AML-193 (cell line): Measurements from ENCODE around the gene SNAPC4.

Experiments
- DNase-seq, 2 experiments: peaks; one replicate each; lab custom pipeline; 2025; lab: John Stamatoyannopoulos, UW

The SNAPC4 gene

DNA sequence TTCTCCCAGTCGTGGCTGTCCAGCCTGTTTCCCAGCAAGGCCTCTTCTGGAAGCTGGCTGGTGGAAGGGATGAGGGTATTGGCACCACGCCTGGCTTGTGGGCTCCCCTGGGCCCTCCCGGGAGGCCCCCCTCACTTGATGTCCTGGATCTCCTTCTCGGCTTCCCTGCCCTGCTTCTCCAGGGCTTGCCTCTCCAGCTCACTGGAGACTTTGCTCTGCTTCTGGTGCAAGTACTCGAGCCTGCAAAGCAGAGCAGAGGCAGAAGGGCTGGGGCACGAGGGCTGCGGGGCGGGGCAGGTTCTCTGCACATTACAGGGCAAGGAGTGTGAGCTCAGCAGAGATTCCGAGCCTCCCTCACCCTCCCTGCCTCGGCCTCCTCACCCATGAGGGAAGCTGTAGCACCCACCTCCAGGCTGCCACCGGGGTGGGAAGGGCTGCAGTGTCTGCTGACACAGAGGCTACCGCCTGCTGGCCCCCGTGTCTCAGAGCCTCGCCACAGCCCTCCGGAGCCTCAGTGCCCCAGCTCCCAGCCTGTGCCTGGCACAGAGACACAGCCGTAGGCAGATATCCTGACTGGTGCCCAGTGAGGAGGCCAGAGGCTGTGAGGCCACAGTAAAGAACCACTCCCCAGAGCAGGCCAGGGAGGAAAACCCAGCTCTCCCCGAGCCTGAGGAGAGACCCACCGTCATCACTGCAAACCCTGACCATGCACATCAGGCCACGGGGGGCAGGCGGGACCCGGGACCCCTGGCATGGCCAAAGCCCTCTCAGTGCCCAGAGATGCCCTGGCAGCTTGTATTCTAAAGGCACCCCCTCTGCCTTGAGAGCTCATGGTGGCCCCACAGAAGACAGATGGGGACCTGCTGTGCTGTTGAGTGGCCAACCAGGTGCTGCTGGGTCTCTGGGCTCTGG is 7.2 kb downstream of the SNAPC4 start:
- DNase-seq = no peak

DNA sequence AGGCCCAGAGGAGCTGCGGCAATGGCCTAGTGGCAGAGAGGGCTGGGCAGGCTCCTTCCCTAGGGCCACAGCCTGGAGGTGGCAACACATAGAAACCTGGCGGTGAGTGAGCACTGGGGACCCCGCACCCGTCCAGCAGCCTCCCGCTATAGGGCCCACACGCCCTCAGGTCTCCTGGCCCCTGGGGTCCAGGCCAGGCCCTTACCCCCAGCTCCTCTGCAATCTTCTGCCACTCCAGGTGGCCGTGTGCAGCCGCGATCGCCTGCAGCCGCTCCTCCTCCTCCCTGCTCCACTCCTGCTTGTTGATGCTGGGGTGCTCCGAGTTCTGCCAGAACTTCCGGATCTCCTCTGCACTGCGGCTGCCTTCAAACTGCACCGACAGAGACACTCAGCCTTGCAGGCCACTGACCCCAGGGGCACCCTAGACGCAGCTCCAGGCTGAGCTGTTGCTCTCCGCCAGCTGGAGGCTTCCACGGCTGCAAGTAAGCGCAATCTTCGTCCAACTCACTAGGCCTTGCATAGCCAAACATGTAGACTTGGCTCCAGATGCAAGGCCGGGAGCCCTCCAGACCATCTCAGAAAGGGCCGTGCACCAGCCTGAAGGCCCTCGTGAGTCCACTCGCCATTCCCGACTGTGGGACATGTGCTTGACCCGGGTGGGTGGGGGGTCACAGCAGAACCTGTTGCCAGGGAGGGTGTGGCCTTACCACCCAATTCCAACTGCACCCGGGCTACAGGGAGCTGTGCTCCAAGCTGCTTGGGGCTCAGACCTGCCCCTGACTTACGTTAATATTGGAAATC is 8.0 kb downstream of the SNAPC4 start:
- DNase-seq = no peak

DNA sequence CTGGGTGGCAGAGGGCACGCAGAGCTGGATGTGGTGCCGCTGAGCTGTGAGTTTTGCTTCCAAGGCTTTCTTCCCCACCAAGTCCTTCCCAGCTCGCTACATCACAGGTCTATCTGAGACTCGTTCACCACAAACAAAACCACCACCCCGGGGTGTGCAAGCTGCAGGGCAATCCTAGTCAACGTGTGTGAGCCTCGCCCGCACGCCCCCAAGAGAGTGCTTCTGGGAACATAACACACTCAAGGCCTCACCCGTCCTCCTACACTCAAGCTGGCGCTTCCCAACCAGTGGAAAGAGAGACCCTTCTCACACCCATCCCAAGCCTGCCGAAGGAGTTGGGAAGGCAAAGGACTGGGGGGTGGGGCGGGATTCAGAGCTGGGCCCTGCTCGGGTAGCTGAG is 10.6 kb downstream of the SNAPC4 start:
- DNase-seq = no peak

DNA sequence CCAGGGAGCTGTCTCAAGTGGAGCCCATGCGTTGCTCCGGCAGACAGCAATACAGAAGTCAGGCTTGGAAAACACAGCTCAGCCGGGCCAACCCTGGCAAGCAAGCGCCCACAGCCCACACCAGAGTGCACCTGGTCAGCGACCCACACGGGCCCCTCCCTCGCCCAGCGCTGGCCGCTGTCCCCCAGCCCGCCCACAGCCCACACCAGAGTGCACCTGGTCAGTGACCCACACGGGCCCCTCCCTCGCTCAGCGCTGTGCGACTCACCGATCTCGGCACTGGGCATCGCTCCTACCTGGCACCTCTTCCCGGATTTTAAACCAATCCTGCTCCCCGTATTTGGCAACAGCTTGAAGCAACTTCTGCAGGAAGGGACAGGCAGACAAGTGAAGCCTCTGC is 12.8 kb downstream of the SNAPC4 start:
- no peak for DNase-seq

DNA sequence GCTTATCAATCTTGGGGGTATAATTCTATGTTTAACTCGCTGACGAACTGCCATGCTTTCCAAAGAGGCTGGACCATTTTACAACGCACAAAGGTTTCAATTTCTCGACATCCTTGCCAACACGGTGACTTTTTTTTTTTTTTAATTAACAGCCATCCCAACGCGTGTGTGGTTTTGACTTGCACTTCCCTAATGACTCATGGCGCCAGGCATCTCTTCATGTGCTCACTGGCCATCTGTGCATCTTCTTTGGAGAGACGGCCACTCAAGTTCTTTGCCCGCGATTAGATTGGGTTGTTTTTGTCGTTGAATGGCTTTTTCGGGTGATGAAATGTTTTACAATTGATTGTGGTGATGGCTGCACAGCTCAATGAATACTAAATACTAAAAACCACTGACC is 14.0 kb downstream of the SNAPC4 start:
- DNase-seq = no peak

DNA sequence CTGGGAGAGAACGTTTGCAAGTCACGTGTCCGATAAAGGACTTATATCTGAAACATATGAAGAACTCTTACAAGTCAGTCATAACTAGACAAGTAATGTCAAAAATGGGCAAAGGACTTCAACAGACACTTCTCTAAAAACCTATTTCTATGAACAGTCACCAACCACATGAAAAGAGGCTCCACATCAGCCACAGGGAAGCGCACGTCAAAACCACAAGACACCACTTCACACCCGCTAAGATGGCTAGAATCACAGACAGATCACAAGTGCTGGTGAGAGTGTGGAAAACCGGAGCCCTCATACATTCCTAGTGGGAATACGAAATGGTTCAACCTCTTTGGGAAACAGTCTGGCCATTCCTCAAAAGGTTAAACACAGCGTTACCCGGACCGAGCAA is 15.0 kb downstream of the SNAPC4 start:
- DNase-seq = no peak

DNA sequence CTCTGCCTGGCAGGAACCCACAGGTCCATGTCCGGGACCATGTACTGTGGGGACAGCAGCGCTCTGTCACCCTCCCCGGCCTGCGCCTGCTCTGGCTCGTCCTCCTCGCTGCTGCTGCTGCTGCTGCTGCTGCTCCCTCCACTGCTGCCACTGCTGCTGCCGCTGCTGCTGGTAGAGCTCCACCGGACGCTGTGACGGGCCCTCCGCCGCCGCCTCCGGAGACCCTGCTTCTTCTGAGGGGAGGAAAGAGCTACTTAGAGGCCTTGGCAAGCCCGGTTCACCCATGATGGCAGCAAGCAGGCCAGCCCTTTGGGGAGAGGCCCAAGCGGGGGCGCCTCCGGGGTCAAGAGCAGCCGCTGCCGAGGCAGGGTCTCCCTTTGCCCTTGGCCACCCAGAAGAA is 16.5 kb downstream of the SNAPC4 start:
- DNase-seq = no peak

DNA sequence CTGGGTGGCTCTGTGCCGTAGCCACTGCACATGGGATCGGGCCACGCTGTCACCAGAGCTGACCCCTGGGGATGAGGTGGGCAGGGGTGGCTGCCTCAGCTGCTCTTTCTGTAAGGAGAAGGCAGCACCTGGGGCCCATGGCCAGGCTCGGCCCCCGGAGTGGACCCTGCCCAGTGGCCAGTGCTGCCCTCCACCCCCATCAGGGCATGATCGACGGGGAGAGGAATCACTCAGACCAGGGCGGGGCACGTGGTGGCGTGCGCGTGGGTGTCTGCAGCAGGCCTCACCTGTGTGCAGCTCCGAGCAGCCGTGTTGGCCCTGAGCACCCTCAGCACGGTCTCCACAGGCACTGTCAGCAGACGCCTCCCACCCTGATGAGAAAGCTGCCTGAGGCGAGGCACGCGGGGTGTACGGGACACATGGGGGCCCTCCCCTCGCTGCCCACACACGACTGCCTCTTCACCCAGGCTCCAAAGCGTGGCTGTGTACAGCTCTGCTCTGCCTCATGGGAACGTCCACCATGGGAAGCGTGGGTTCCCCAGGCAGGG is 17.9 kb downstream of the SNAPC4 start:
- DNase-seq = no peak

DNA sequence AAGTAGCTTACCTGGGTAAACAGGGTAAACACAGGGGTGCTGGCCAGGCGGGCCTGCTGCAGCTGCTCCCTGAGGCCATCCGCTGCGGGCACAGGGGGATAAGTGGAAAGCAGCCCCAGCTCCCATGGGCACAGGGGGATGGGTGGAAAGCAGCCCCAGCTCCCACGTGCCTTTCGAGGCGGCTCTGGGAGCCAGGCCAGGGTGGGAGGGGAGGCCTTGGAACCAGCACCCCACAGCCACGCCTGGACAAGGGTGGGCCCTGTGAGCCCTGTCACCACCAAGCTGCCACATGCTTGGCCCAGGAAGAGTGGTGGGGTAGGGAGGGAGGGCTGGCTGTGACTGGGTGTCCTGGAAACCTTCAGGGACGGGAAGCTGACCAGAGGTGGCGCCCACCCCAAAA is 18.7 kb downstream of the SNAPC4 start:
- DNase-seq = no peak

DNA sequence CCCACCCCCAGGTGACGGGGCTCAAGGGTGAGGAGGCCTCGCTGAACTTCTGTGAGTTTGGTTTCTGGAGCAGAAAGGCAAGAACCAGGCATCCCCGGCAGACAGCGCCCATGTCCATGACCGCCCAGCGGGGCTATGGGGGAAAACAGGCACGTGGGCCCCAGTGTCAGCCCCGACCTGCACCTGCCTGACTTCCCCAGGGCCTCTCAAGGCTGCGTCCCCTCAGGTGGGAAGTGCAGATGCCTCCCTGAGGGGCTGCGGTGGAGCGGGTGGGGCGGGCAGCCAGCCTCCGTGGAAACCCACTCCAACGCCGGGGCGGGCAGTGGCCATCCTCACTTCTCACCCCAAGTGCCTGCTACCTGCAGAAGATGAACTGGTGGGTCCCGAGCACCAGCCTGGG is 19.6 kb downstream of the SNAPC4 start:
- DNase-seq = no peak

DNA sequence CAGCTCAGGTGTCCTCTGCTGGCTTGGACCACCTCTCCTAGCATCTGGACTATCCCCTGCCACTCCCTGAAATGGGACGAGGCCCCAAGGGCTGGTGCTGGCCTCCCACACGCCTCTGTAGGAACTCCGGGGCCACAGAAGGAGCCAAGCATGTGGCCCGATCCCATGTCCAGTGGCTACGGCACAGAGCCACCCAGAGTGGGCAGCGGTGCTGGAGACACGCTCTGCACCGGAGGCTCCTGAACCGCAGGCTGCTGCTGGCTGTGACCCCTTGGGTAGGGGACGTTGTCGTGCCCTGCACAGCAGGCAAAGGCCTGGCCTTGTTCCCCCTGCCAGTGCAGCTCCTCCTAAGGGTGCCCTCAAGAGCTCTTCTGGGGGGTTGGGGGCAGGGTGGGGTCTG is 20.1 kb downstream of the SNAPC4 start:
- no peak for DNase-seq

DNA sequence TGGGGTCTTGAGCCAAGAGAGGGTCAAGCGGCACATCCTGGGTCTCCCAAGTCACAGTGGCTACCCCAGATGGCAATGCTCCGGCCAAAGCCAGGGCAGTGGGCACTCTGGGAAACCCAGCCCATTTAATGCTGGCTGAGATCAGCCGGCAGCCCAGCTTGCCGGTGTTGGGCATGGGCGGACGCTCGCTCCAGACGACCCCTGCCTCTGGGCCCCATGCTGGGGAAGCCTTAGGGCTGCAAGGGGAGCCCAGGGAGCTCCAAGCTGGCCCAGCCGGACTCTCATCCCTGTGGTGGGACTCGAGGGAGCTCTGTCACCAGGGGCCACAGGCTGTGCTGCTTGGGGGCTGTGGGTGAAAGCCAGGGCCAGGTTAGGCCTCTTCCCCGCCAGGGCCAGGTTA is 20.6 kb downstream of the SNAPC4 start:
- DNase-seq = no peak

DNA sequence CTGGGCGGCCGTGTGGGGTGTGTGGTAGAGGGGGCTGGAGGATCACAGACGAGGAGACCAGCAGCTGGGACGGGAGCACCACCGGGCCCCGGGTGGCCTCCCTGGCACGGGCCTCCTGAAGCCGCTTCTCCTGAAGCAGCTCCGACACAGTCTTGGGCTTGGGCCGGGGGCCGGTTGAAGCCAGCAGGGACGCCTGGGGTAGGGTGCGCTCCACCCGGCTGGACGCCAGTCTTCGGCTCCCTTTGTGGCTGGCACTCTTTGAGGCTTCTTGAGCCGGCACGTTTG is 21.0 kb downstream of the SNAPC4 start:
- DNase-seq = no peak

DNA sequence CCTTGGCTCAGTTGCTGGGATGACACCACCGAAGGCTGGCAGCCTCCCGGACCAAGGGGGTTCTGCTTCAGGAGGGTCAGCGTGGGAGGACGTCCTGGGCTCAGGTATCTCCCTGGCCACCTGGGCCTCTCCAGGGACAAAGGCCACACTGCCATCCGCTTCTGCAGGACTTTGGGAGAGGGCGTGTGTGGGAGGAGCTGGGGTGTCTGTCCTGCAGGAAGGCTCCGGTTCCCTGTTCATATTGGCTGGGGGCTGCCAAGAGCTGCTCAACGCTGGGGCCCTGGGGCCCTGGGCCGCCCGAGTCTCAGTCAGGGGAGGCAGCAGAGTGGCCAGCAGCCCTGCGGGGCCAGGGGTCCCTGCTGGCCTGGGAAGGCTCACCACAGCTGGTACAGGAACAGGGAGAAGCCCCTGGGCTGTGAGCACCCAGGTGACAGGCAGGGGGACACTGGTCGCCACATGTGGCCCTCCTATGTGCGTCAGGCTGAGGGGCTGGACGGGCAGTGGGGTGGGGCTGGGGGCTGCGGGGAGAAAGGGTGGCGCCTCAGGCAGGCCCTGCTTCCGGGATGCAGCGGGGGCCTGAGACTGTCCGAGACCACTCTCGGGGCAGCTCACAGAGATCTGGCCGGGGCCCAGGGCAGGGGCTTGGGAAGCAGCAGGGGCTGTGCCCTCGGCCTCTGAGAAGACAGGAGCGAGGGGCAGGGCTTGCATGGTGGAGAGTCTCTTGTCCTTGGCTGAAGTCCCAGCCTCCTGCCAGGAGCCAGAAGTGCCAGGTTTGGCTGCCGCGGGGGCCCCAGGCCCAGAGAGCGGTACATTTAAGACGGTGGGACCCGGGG is 21.6 kb downstream of the SNAPC4 start:
- no peak for DNase-seq

DNA sequence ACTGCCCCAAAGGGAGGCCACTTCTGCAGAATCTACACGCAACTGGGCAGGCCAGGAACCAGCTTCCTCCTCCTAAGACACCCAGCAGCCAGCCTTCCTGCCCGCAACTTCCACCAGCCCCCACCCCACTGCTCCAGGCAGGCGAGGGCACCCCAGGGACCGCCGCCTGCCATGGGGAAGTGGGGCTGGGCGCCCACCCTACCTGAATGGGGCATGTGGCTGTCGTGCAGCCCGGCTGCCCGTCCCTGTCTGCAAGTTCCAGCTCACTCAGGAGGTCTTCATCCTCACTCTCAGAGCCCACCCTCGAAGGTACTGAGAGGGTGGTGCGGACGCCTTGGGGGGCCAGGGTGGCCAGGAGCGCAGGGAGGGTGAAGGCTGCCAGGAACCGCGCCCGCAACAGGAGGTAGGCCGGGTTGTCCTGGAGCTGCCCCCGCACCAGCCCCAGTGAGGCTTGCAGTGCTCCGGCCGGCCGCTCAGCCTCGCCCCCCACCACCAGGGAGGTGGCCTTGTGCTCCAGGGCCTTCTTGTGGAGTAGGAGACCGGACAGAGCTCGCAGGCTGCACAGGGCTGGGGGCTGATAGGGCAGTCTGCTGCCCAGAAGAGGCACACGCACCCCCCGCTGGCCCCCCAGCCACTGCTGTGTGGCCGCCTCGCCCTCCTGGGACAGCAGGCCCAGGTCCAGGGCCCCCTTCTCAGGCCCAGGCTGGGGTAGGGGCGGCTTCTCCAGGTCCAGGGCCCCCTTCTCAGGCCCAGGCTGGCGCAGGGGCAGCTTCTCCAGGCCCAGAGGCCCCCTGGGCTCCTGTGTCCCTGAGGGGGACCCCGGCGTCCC is 22.4 kb downstream of the SNAPC4 start:
- DNase-seq = no peak

DNA sequence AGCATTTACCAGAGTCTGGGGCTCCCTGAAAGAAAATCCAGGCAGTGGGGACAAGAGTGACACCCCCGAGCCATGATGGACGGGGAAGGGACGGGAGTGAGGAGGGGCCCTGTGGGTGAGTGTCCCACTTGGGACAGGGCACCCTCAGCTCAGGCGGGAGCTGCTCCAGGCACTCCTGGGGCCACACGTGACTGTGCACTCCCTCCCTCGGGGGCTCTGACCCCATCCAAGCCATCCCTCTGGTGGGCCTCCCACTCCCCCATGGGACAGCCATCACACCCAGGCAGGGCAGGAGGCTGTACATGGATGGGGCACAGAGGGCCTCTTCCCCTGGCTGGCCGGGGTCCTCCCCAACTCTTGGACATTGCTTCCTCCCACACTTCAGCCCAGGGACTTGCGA is 23.5 kb downstream of the SNAPC4 start:
- DNase-seq = no peak

DNA sequence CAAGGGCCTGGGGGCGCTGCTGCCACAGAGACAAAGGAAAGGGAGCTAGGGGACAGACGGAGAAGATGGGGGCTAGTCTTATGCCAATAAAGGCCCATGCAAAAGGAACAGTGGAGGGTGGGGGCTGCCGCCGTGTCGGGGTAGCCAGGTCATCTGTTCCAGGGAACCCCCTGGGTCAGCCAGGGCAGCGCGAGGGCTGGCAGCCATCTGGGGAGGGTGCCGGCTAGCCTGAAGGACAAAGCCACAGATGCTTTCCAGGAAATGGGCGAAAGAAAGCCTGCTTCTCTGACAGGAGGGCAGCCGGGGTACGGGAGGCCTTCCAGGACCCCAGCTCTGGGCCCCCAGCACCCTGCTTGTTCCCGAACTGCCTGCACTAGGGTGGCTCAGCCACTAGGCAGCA is 24.9 kb downstream of the SNAPC4 start:
- DNase-seq = no peak

DNA sequence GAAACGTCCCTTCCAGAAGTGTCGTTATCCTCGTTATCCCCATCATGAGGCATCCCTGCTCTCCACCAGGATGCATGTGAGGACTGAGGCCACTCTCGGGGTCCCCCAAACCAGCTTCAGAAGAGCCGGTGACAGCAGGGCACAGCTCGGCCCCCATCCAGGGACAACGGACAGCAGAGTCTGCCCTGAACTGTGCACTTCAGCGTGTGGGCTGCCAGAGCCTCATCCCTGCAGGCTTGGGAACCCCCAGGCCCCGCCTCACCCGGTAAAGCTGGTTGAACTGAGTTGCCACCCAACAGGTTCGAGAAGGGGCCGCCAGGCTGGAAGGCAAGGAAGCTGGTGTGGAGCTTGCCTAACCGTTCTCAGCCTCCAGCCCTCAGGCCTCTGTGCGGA is 25.8 kb downstream of the SNAPC4 start:
- DNase-seq = no peak

DNA sequence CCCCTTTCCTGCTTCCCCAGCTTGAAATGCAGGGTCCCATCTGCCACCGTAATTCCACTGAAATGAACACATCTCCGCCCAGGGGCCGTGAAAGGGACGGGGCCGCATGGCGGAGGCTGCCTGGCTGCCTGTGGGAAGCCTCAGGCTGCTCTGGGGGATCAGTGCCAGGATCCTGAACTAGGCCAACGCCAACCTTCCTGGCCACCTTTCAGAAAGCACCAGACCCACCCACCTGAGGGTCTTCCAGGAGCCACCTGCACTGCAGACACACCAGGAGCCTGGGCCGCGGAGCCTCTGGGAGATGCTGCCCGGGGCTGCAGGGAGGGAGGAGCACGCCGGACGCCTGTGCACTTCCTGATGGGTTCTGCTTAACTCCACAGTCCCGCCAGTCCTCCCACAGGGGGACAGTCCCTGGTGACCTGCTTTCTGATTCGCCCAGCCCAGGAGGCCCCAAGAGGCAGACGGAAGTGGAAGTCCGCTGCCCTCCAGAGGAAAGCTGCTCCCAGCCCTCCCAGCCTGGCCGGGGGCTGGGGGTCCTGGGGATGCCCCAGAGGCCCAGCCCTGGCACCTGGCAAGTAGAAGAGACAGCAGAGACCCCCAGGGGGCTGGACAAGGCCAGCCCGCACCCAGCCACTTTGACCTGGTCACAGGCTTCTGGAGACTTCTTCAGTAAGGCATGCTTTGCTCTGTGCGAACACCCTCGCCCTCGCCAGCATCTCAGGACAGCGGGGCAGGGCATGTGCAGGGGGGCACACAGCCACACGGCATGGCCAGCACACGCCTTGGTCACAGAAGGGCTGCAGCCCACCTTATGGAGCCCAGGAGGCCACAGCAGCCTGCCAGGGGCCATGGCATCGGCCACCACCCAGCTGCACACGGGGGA is 26.4 kb downstream of the SNAPC4 start, which contains the start of gene CARD9:
CARD9 (minus strand) TSS at position 370 of the 883 bp plus-strand sequence. CDS start 1,591 bp downstream, outside the sequence.
- DNase-seq = no peak

DNA sequence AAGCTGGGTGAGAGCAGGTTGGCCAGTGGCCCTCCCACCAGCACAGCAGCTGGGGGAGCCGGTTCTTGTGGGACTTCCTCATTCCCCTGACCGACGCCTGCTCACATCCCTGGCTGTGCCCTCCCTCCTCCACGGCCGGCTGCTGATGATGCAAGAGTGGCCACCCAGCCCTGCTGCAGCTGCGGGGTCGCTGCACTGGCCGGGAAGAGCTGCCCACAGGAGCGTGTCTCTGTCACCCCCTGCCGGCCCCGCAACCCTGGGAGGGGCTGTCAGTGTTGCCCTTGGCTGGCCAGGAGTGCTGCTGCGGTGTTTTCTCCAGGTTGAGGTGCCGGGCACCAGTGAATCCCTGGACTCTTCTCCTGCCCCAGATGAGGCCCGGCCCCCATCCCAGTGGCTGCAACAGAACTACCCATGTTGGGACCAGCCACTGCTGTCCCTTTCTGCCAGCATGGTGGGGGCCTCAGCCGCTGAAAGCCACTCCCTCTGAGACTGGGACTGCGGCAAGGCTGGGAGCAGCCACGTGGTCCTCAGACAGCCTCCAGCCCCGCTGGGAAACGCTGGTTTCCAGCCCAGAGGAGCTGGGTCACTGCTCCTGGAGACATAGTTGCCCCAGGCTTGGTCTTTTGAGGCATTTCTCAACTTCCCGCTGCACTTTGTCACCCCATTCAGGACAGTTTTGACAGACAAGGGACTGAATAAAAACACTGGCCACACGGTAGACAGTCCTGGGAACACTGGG is 27.2 kb downstream of the SNAPC4 start:
- DNase-seq = peak; percentile 85 to 86
